A673 (cell line): Measurements from ENCODE around the gene AMH. TPM values are rescaled to one million over a fixed set of nuclear protein-coding genes. Genes with fewer than 3 reads are reported as not detected.

Source experiments
- BruUV-seq: library from RNA; stranded (reverse); fragments of 400-500 nt; replicated peaks from 2 replicates; lab custom pipeline; 2021; lab: Mats Ljungman, UMichigan
- CTCF ChIA-PET: fragments of 300-600 bp; sonication (Branson Sonifier 250); formaldehyde crosslinking; loops from one replicate; lab custom pipeline; 2022; ENCODE audit warnings: antibody characterized with exemption; lab: Charles Lee
- POLR2A ChIA-PET: fragments of 300-600 bp; sonication (Branson Sonifier 250); formaldehyde crosslinking; loops from one replicate; lab custom pipeline; 2022; ENCODE audit warnings: antibody characterized with exemption; ENCODE audit not compliant: low non-redundant PET; lab: Charles Lee
- DNase-seq: peaks from one replicate; pipeline ENCODE4 v3.0.0-alpha.2; 2015; ENCODE audit warnings: low spot score
- H3K27ac ChIP-seq: fragments of 200-600 bp; sonication (generic); 2 replicates; pipeline ENCODE4 v1.5.1; 2016; ENCODE audit warnings: mixed run types, low read depth, mild to moderate bottlenecking, mixed read lengths, antibody characterized with exemption, low read length; ENCODE audit not compliant: poor library complexity, severe bottlenecking
- H3K27me3 ChIP-seq: fragments of 200-600 bp; sonication (generic); replicated peaks from 2 replicates; pipeline ENCODE4 v1.6.1; 2017; ENCODE audit warnings: mixed run types, low read depth, mild to moderate bottlenecking, mixed read lengths, antibody characterized with exemption, low read length; ENCODE audit not compliant: insufficient read depth, poor library complexity
- H3K36me3 ChIP-seq: fragments of 200-600 bp; sonication (generic); 2 replicates; pipeline ENCODE4 v1.6.1; 2016; ENCODE audit warnings: mixed run types, mild to moderate bottlenecking, mixed read lengths, antibody characterized with exemption, low read length; ENCODE audit not compliant: insufficient read depth, poor library complexity, severe bottlenecking
- H3K4me1 ChIP-seq: fragments of 200-600 bp; sonication (generic); 2 replicates; pipeline ENCODE4 v1.6.1; 2017; ENCODE audit warnings: mixed run types, mild to moderate bottlenecking, mixed read lengths, antibody characterized with exemption, low read length; ENCODE audit not compliant: insufficient read depth, poor library complexity, severe bottlenecking
- H3K4me3 ChIP-seq: fragments of 200-600 bp; sonication (generic); 2 replicates; pipeline ENCODE4 v1.5.1; 2016; ENCODE audit warnings: low read depth, mixed run types, mild to moderate bottlenecking, mixed read lengths, low read length; ENCODE audit not compliant: poor library complexity, severe bottlenecking
- H3K9me3 ChIP-seq: fragments of 200-600 bp; sonication (generic); 2 replicates; pipeline ENCODE4 v1.6.1; 2016; ENCODE audit warnings: mixed run types, low read depth, mild to moderate bottlenecking, mixed read lengths, antibody characterized with exemption, low read length; ENCODE audit not compliant: poor library complexity, severe bottlenecking
- EZH2 ChIP-seq: fragments of 200-600 bp; sonication (generic); IDR thresholded peaks from 2 replicates; pipeline ENCODE4 v1.6.1; 2017; ENCODE audit warnings: borderline replicate concordance, low read depth, mild to moderate bottlenecking, mixed read lengths, antibody characterized with exemption, low read length; ENCODE audit not compliant: poor library complexity, severe bottlenecking
- intact Hi-C: fragments of 100-400 bp; cut with micrococcal nuclease; formaldehyde crosslinking; loops from one replicate; pipeline ENCODE4 v1.10.0; 2022; ENCODE audit not compliant: unreplicated experiment
- total RNA-seq: library from RNA; stranded (reverse); gene quantifications from 2 replicates; pipeline ENCODE4 v1.2.3, GENCODE V29; 2021
- TF ChIP-seq, protein P1 (sequence below): fragments of 300-800, 200-600 bp; sonication (generic); conservative IDR thresholded peaks from 2 replicates; pipeline ENCODE4 v1.5.1; 2017; ENCODE audit warnings: low read depth, mild to moderate bottlenecking, antibody characterized with exemption, low read length, moderate library complexity, mixed read lengths

The AMH gene
- total RNA-seq, 1 experiment from 2014 or later = 16.3 TPM

DNA sequence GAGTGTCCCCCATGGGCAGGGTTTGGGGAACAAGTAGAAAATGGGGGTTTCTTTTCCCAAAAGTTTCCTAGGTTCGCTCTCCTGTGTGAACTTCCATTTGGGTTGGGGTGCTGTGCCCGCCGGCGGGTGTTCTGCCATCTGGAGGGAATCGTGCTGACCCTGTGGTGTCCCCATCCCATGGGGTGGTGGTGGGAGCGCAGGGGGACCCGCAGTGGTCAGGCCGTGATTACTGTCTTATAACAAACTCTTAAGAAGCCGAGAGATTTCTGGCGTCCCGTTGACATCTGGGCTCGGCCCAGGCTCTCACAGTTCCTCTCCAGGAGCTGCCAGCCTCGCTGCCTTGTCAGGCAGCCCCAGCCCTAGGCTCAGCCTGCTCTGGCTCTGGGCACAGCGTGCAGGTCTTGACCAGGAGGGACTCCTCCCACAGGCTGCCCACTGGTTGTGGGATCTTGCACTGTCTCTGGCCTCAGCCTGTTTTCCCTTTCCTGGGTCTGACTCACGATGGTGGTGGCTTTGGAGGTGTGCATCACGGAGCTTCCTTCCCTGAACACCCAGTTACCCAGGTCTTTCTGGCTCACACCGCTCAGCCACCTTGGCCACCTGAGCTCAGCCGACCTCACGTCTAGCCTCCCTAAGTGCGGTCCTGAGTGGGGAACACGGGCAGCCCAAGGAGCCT is 47.5 kb upstream of the AMH start:
- ChIA-PET CTCF (no interaction called here), POLR2A (no interaction called here)
- no peak for DNase-seq
- H3K9me3 ChIP-seq = no peaks in the 10 kb centered on the region
- intact Hi-C loops = no loop called here
- H3K36me3 ChIP-seq = peaks cover 11% of the 10 kb centered on the region
- H3K27me3 ChIP-seq = no peaks in the 10 kb centered on the region
- no peak for TF ChIP-seq EZH2
- TF ChIP-seq, protein P1, sequence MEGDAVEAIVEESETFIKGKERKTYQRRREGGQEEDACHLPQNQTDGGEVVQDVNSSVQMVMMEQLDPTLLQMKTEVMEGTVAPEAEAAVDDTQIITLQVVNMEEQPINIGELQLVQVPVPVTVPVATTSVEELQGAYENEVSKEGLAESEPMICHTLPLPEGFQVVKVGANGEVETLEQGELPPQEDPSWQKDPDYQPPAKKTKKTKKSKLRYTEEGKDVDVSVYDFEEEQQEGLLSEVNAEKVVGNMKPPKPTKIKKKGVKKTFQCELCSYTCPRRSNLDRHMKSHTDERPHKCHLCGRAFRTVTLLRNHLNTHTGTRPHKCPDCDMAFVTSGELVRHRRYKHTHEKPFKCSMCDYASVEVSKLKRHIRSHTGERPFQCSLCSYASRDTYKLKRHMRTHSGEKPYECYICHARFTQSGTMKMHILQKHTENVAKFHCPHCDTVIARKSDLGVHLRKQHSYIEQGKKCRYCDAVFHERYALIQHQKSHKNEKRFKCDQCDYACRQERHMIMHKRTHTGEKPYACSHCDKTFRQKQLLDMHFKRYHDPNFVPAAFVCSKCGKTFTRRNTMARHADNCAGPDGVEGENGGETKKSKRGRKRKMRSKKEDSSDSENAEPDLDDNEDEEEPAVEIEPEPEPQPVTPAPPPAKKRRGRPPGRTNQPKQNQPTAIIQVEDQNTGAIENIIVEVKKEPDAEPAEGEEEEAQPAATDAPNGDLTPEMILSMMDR = no peak
- peak overlapping the region; percentile 16 for H3K27ac ChIP-seq
- H3K4me3 ChIP-seq = no peak overlapping the region
- H3K4me1 ChIP-seq = no peaks in the 10 kb centered on the region
- BruUV-seq = no TSS peak

DNA sequence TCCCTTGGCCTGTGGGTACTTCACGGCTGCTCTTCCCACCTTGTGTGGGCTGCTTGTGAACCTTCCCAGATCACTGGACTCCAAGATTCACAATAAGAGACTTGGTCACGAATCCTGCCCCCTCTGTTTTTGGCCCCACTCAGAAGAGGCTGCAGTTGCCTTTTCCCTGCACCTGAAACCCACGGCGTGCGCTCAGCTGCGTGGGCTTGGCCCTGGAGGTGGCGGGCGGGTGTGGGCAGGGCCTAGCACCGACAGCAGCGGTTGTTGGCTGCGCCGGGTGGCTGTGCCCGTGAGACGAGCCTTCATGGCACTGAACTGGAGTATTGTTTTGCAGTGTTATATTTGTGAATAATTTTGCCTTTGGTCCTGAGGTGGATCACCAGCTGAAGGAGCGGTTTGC is 46.8 kb upstream of the AMH start:
- H3K27ac ChIP-seq = no peak overlapping the region
- ChIA-PET CTCF (no interaction called here), POLR2A (no interaction called here)
- H3K36me3 ChIP-seq = peaks cover 17% of the 10 kb centered on the region
- no peaks in the 10 kb centered on the region for H3K27me3 ChIP-seq
- DNase-seq = no peak
- no peak overlapping the region for H3K4me3 ChIP-seq
- no peaks in the 10 kb centered on the region for H3K9me3 ChIP-seq
- H3K4me1 ChIP-seq = no peaks in the 10 kb centered on the region
- intact Hi-C loops = no loop called here
- no TSS peak for BruUV-seq
- no peak for TF ChIP-seq EZH2
- TF ChIP-seq, protein P1 = no peak

DNA sequence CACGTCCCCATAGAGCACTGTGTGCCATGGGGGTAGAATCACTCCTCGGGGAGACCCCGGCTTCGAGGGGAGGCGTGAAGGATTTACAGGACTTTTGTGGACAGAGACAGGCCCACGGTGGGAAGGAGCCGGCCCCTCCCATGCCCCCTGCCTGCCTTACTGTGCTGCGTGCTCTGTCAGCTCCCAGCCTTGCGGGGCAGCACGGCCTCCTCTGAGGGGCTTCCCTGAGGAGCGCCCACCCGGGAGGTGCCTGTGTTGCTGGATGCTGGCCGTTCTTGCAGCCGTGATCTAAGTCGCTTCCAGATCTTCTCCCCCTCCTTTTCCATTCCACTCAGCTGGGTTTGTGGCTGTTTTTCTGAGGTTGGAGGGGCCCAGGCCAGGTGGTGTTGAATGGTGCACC is 42.1 kb upstream of the AMH start:
- Histone ChIP-seq H3K27ac (no peak overlapping the region), H3K27me3 (no peaks in the 10 kb centered on the region), H3K4me3 (no peak overlapping the region), H3K36me3 (peaks cover 46% of the 10 kb centered on the region), H3K9me3 (no peaks in the 10 kb centered on the region), H3K4me1 (no peaks in the 10 kb centered on the region)
- BruUV-seq = no TSS peak
- intact Hi-C loops = no loop called here
- no peak for DNase-seq
- ChIA-PET CTCF (no interaction called here), POLR2A (no interaction called here)
- TF ChIP-seq EZH2 = no peak
- TF ChIP-seq, protein P1 = no peak
